GM12875 (cell line): ENCODE data around the gene VCAN.

Experiments used
- H3K4me3 ChIP-seq: one replicate; pipeline ENCODE4 v1.5.1; 2011; ENCODE audit warnings: low read depth, low read length, control low read depth
- TF ChIP-seq, protein P1 (sequence below): IDR thresholded peaks from 2 replicates; pipeline ENCODE4 v1.5.1; 2011; ENCODE audit warnings: low read depth, mild to moderate bottlenecking, control low read depth, inconsistent platforms, low read length, moderate library complexity, borderline replicate concordance; ENCODE audit not compliant: insufficient read depth

VCAN gene

GRCh38 chr5:83568186-83568585 is 96.6 kb downstream of the VCAN start:
- H3K4me3 ChIP-seq: no peak overlapping the region
- TF ChIP-seq, protein P1, sequence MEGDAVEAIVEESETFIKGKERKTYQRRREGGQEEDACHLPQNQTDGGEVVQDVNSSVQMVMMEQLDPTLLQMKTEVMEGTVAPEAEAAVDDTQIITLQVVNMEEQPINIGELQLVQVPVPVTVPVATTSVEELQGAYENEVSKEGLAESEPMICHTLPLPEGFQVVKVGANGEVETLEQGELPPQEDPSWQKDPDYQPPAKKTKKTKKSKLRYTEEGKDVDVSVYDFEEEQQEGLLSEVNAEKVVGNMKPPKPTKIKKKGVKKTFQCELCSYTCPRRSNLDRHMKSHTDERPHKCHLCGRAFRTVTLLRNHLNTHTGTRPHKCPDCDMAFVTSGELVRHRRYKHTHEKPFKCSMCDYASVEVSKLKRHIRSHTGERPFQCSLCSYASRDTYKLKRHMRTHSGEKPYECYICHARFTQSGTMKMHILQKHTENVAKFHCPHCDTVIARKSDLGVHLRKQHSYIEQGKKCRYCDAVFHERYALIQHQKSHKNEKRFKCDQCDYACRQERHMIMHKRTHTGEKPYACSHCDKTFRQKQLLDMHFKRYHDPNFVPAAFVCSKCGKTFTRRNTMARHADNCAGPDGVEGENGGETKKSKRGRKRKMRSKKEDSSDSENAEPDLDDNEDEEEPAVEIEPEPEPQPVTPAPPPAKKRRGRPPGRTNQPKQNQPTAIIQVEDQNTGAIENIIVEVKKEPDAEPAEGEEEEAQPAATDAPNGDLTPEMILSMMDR: no peak

- TF ChIP-seq, protein P1: no peak
These were observed 99.4 kb downstream of the VCAN start for GRCh38 chr5:83570916-83571315.

DNA sequence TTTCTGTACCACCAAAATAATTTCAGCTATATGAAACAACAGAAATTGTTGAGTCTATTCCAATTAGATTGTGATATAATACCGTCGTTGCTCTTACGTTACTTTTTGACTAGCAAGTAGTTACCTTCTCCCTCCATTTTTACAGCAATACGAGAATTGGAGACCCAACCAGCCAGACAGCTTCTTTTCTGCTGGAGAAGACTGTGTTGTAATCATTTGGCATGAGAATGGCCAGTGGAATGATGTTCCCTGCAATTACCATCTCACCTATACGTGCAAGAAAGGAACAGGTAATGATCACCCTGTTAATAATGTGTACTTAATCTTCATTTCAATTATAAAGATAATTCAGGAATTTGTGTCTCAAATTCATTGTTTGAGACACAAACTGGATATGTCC is 100.7 kb downstream of the VCAN start:
- H3K4me3 ChIP-seq: no peak overlapping the region
- TF ChIP-seq, protein P1: no peak

More at GRCh38 chr5:83570916-83571315, 99.4 kb downstream of the VCAN start:
- no peak overlapping the region for H3K4me3 ChIP-seq

DNA sequence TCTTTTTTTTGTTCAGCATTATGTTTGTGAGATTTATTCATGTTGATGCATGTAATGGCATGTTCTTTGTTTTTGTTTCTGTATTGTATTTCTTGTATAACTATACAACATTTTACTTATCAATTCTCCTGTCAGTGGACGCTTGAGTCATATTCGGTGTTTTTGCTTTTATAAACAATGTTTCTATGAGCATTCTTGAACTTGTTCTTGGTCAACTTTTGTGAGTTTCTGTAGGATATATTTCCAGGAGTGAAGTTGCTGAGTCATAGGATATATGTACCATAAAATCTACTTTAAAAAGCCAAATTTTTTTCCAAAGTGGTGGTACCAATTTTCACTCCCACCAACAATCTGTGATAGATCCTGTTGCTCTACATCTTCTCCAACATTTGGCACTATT is 104.8 kb downstream of the VCAN start:
- H3K4me3 ChIP-seq: no peak overlapping the region

GRCh38 chr5:83577036-83577636 is 105.6 kb downstream of the VCAN start:
- TF ChIP-seq, protein P1: no peak
- H3K4me3 ChIP-seq: no peak overlapping the region

More for the DNA sequence above, 104.8 kb downstream of the VCAN start:
- TF ChIP-seq, protein P1: no peak

DNA sequence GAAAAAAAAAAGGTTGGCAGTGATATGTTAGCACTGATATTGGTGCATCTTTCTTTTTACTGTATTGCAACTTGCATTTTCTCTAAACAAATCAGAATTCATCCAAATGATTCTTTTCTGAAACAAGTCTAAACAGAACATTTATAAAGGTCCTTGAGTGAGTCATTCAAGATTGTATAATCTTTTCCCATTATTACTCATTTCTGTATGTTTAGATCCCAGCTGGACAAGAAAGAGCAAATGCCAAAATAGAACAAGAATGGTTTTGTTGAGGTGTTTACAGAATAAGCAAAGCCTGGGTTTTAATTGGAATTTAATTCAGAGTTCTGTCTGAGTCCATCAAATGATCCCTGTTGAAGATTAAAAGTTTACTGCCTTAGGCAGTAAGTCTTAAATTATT is 112.3 kb downstream of the VCAN start:
- no peak overlapping the region for H3K4me3 ChIP-seq

More for the DNA sequence above, 112.3 kb downstream of the VCAN start:
- TF ChIP-seq, protein P1: no peak
